Endometrial microvascular endothelial cells (primary cell): ENCODE results near the gene BRMS1. TPM values are rescaled to one million over a fixed set of nuclear protein-coding genes. Genes with fewer than 3 reads are reported as not detected.

Experiments
- in situ Hi-C: cut with HindIII; loops from 2 replicates; pipeline ENCODE4 v1.10.0; 2017; ENCODE audit warnings: low sequenced_read_pairs, low pct_unique_long_range_greater_than_20kb; ENCODE audit errors: inconsistent ontology term
- total RNA-seq: library from RNA; depleted of rRNA; stranded (reverse); fragments of >200 nt; gene quantifications from one replicate; pipeline ENCODE4 v1.2.3, GENCODE V29; 2015; ENCODE audit errors: inconsistent ontology term

The BRMS1 gene
- total RNA-seq, 1 donor from 2014 or later, result 102 TPM

- in situ Hi-C loops, result no loop called here
Measured at GRCh38 chr11:66291706-66292542, 53.0 kb downstream of the BRMS1 start, which contains the start of gene TMEM151A. TMEM151A (plus strand) TSS chr11:66291894; CDS start chr11:66292014, 120 bp downstream.

- in situ Hi-C loops, result no loop called here
Measured at GRCh38 chr11:66291303-66291705, 53.6 kb downstream of the BRMS1 start.

- in situ Hi-C loops, result no loop called here
Measured at GRCh38 chr11:66290330-66290621, 54.6 kb downstream of the BRMS1 start.

- in situ Hi-C loops, result no loop called here
Measured at GRCh38 chr11:66289548-66290329, 55.2 kb downstream of the BRMS1 start.

- in situ Hi-C loops, result no loop called here
Measured at GRCh38 chr11:66288671-66289547, 56.0 kb downstream of the BRMS1 start, which contains the start of gene YIF1A. YIF1A (minus strand) TSS chr11:66289143; CDS start chr11:66288985, 158 bp downstream.

GRCh38 chr11:66287889-66288670 is 56.8 kb downstream of the BRMS1 start:
- in situ Hi-C loops, result no loop called here

Other genes starting within 250 kb of the BRMS1 start
- gene KLC2, start 87.4 kb downstream of the BRMS1 start, total RNA-seq, result 21.6 TPM
- gene RAB1B, start 76.5 kb downstream of the BRMS1 start, total RNA-seq, result 190 TPM
- gene CNIH2, start 66.9 kb downstream of the BRMS1 start, total RNA-seq, result not detected
- 171 TPM for gene YIF1A, start 56.0 kb downstream of the BRMS1 start, total RNA-seq
- gene TMEM151A, start 53.2 kb downstream of the BRMS1 start, total RNA-seq, result not detected
- gene CD248, start 28.1 kb downstream of the BRMS1 start, total RNA-seq, result 2.0 TPM
- gene RIN1, start 8.7 kb downstream of the BRMS1 start, total RNA-seq, result 15.5 TPM
- gene B4GAT1, start 2.5 kb upstream of the BRMS1 start, total RNA-seq, result 27.8 TPM
- not detected for gene SLC29A2, start 26.7 kb upstream of the BRMS1 start, total RNA-seq
- gene NPAS4, start 75.9 kb upstream of the BRMS1 start, total RNA-seq, result not detected
- 77.6 TPM for gene MRPL11, start 93.7 kb upstream of the BRMS1 start, total RNA-seq
- gene PELI3, start 121.8 kb upstream of the BRMS1 start, total RNA-seq, result 7.9 TPM
- gene DPP3, start 135.3 kb upstream of the BRMS1 start, total RNA-seq, result 79.5 TPM
- 26.7 TPM for gene BBS1, start 165.5 kb upstream of the BRMS1 start, total RNA-seq
- 20.6 TPM for gene ZDHHC24, start 200.9 kb upstream of the BRMS1 start, total RNA-seq
- not detected for gene ACTN3, start 201.8 kb upstream of the BRMS1 start, total RNA-seq
- gene CTSF, start 223.5 kb upstream of the BRMS1 start, total RNA-seq, result 17.6 TPM
- 0.19 TPM for gene CCDC87, start 248.0 kb upstream of the BRMS1 start, total RNA-seq
- gene CCS, start 248.1 kb upstream of the BRMS1 start, total RNA-seq, result 27.9 TPM